RWPE2 (cell line): ENCODE data around the gene PODXL.

Experiments
- ATAC-seq: fragments of 200-7000 bp; cut with Tn5 transposase; 3 replicates; pipeline ENCODE4 v1.9.1; 2021; ENCODE audit warnings: low read depth
- DNase-seq: peaks from one replicate; pipeline ENCODE4 v3.0.0-alpha.2; 2020; ENCODE audit warnings: low spot score
- H3K27ac ChIP-seq: fragments of 450-650 bp; 2 replicates; pipeline ENCODE4 v1.5.1; 2017; ENCODE audit warnings: mild to moderate bottlenecking; ENCODE audit not compliant: poor library complexity, severe bottlenecking
- H3K27me3 ChIP-seq: fragments of 250-450 bp; sonication (Bioruptor Pico); 2 replicates; pipeline ENCODE4 v1.5.1; 2021; ENCODE audit warnings: mild to moderate bottlenecking, moderate library complexity; ENCODE audit not compliant: insufficient read depth, poor library complexity, severe bottlenecking
- H3K36me3 ChIP-seq: fragments of 250-450 bp; sonication (Bioruptor Pico); 2 replicates; pipeline ENCODE4 v1.5.1; 2020; ENCODE audit warnings: low read depth, mild to moderate bottlenecking, moderate library complexity
- H3K4me1 ChIP-seq: fragments of 250-450 bp; sonication (Bioruptor Pico); 2 replicates; pipeline ENCODE4 v1.5.1; 2021; ENCODE audit warnings: mild to moderate bottlenecking, moderate library complexity; ENCODE audit not compliant: insufficient read depth, poor library complexity, severe bottlenecking
- H3K4me3 ChIP-seq: fragments of 250-450 bp; sonication (Bioruptor Pico); 2 replicates; pipeline ENCODE4 v1.5.1; 2021; ENCODE audit warnings: mild to moderate bottlenecking, moderate library complexity; ENCODE audit not compliant: severe bottlenecking
- H3K9me3 ChIP-seq: fragments of 250-450 bp; sonication (Bioruptor Pico); 2 replicates; pipeline ENCODE4 v1.5.1; 2021; ENCODE audit warnings: mild to moderate bottlenecking, moderate library complexity; ENCODE audit not compliant: severe bottlenecking
- TF ChIP-seq, protein P1 (sequence below): fragments of 450-650 bp; IDR thresholded peaks from one replicate; pipeline ENCODE4 v1.5.1; 2017; ENCODE audit warnings: mild to moderate bottlenecking, moderate library complexity; ENCODE audit not compliant: poor library complexity, severe bottlenecking

PODXL gene

DNA sequence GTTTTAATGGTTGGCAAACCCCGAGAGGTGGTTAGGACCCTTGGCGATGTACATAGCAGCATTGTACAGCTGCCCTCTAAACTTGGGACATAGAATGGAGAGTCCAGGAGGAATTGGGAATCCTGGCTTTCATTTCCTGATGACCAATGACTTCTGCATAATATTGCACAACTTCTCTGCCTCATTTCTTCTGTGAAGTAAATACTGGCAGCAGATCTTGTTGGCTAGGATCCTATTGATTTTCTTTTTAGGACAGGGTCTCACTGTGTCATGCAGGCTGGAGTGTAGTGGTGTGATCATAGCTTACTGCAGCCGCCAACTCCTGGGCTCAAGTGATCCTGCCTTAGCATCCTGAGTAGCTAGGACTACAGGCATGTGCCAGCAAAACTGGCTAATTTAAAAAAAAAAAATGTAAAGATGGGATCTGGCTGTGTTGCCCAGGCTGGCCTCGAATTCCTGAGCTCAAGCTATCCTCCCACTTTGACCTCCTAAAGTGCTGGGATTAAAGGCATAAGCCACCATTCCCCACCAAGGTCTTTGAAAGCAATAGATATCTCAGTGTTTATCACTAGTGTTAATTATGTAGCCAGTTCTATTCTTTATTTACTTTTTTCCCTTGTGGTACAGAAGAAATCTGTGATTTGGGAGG, 58.1 kb downstream of the PODXL start:
- Histone ChIP-seq H3K4me1 (no peaks in the 10 kb centered on the region), H3K27me3 (no peaks in the 10 kb centered on the region), H3K4me3 (no peak overlapping the region), H3K27ac (no peak overlapping the region), H3K36me3 (peaks cover 18% of the 10 kb centered on the region; the same call in 1 of the 2 replicates), H3K9me3 (no peaks in the 10 kb centered on the region)
- DNase-seq (no peak), ATAC-seq (no peak)
- TF ChIP-seq, protein P1, sequence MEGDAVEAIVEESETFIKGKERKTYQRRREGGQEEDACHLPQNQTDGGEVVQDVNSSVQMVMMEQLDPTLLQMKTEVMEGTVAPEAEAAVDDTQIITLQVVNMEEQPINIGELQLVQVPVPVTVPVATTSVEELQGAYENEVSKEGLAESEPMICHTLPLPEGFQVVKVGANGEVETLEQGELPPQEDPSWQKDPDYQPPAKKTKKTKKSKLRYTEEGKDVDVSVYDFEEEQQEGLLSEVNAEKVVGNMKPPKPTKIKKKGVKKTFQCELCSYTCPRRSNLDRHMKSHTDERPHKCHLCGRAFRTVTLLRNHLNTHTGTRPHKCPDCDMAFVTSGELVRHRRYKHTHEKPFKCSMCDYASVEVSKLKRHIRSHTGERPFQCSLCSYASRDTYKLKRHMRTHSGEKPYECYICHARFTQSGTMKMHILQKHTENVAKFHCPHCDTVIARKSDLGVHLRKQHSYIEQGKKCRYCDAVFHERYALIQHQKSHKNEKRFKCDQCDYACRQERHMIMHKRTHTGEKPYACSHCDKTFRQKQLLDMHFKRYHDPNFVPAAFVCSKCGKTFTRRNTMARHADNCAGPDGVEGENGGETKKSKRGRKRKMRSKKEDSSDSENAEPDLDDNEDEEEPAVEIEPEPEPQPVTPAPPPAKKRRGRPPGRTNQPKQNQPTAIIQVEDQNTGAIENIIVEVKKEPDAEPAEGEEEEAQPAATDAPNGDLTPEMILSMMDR, result no peak

DNA sequence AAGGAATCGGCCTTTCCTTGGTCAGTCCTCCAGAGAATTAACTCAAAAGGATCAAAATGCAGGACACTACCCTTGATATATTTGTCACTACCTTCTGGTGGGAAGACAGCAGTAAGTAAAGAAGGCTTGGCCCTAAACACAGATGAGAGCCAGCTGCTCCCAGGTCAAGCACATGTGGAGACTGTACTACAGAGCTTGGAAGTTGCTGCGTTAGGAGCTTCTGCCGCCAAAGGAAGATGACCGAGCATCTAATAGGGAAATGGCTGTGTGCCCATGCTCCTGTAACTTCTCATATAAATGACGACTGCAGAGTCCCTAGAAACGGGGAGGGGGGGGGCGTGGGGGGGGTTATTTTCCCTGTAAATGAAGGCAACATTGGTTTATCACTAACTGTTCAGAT, 59.0 kb downstream of the PODXL start:
- TF ChIP-seq, protein P1, result no peak
- Histone ChIP-seq H3K27ac (no peak overlapping the region), H3K4me3 (no peak overlapping the region), H3K4me1 (peaks cover under 1% of the 10 kb centered on the region), H3K9me3 (no peaks in the 10 kb centered on the region), H3K36me3 (peaks cover 18% of the 10 kb centered on the region; the same call in 1 of the 2 replicates), H3K27me3 (no peaks in the 10 kb centered on the region)
- no peak for DNase-seq
- no peak for ATAC-seq

DNA sequence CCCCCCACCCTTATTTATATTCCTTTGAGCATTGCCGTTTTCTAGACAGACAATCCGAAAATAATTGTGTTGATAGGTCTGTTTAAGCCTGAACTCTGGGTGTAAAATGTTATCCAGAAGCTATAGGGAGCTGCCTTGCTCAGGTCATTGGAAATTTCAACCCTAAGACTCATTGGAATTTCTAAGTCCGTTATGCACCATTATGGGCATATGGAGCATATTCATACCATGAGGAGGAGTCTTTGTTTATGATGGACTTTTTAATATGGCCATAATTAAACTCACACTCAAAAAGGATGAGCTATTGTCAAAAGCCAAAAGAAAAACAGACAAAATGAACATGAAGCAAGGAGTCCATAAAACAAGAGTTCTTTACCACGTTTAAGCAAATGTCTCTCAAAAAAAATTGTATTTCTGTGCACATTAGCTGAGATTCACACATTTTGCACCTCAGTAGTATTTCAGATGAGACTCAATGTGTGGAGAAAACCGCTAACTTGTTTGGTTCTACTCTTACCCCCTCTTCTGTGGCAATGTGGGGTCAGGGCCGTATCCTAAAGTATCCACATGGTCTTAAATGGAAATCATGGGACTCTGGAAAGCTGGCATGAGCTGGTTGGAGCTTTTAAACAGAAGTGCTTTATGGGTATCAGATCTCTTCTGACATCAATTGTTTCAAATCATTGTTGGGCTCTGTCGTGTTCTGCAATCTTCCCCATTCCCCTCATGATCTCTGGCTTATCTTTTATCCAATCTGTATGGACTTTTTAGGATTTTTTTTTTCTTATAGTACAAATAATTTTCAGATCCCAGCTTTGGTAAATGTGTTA, 60.5 kb downstream of the PODXL start:
- no peak overlapping the region for H3K4me3 ChIP-seq
- TF ChIP-seq, protein P1, result no peak
- H3K36me3 ChIP-seq, result peaks cover 18% of the 10 kb centered on the region; the same call in 1 of the 2 replicates
- H3K27ac ChIP-seq, result no peak overlapping the region
- peaks cover 5% of the 10 kb centered on the region for H3K4me1 ChIP-seq
- no peak for ATAC-seq
- H3K27me3 ChIP-seq, result no peaks in the 10 kb centered on the region
- no peak for DNase-seq
- no peaks in the 10 kb centered on the region for H3K9me3 ChIP-seq

DNA sequence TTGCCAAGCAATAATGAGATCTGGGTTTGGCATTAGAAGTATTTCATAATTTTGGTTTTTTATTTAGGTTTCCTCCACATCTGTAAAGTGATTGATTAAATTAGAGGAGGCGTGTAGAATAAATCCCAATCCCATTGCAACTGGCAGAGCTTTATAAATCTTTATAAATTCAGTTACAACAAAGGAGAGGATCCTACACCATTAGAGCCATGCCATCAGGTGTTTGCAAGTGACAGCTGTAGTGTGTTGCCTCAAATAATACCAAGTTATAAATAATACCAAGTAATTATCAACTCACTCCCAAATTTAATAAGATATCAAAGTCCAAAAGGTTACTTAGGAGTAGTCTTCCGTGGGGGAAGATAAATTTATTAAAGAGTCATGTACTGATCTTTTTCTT, 62.2 kb downstream of the PODXL start:
- Histone ChIP-seq H3K27me3 (no peaks in the 10 kb centered on the region), H3K36me3 (peaks cover 24% of the 10 kb centered on the region; the same call in 1 of the 2 replicates), H3K4me1 (peaks cover 5% of the 10 kb centered on the region), H3K9me3 (no peaks in the 10 kb centered on the region), H3K27ac (no peak overlapping the region), H3K4me3 (no peak overlapping the region)
- DNase-seq (no peak), ATAC-seq (no peak)
- TF ChIP-seq, protein P1, result no peak
